Hindlimb muscle (tissue), 1 donor: Measurements from ENCODE around the gene XYLB. TPM values are rescaled to one million over a fixed set of nuclear protein-coding genes. Genes with fewer than 3 reads are reported as not detected.

Experiments
- DNase-seq: peaks from one replicate; pipeline ENCODE4 v3.0.0-alpha.2; 2013
- polyA plus RNA-seq: library from polyadenylated mRNA; unstranded; fragments of 120-200 nt; gene quantifications from one replicate; pipeline ENCODE4 v1.2.1, GENCODE V29; 2013; ENCODE audit not compliant: insufficient read length

The XYLB gene
- polyA plus RNA-seq, 1 donor: 3.9 TPM

DNA sequence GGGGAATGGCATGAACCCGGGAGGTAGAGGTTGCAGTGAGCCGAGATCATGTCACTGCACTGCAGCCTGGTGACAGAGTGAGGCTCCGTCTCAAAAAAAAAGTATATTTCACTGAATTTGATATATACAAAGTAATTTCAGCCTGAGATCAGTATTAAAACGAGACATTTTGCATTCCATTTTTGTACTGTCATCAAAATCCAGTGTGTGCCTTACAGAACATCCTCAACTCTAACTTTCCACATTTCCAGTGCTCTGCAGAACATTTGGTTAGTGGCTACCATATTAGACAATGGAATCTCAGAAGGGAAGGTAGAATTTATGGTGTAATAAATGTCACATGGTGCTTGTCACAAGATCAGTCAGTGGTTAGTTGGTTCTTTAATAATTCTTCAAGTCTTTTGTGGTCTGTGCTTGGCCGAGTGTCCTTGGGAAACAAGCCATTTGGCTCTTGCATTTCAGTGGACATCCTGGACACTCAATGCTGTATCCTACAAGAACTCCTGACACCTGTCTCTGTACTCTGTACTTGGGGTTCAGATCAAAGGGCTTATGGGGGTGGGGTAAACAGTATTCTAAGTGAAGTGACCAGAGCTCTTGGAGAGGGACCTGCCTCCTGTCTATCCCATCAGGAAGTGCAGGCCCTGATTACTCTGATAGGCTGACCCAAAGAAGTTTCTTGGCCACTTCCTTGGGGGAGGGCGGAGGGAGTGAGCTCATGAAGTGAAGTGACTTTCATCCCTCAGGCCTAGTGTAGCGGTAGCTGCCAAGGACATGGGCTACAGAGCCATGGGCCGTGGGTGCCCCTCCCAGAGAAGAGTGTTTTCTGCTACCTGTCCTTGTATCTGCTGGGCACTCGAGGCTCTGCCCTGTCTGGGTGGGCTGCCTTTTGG, 110.8 kb downstream of the XYLB start:
- no peak for DNase-seq

DNA sequence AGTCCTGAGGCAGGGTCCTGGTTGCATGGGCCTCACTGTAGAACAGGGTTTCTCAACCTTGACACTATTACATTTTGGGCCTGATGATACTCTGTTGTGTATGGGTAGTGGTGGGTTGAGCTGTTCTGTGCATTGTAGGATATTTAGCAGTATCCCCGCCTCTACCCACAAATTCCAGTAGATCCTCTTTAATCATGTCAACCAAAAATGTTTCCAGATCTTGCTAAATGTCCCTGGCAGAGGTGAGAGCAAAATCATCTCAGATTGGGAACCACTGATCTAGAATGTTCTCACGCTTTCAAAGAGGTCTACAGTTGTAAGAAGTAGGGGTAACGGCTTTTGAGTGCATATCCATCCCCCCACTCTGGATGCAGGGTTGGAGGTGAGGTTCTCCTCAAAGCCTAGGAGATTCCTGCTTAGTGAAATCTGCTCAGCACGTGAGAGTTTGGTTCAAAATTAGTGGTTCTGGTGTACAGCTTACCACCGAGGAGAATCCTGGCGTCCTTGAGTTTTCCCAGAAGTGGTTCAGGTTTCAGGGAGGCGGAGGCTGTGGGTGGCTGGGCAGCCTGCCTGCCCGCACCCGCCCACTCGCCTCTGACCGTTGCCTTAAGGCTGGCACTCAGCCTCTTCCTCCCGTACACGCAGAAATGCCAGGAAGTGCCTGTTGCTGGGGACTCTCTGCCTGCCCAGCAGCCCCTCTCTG, 112.4 kb downstream of the XYLB start:
- peak; percentile 30 for DNase-seq

DNA sequence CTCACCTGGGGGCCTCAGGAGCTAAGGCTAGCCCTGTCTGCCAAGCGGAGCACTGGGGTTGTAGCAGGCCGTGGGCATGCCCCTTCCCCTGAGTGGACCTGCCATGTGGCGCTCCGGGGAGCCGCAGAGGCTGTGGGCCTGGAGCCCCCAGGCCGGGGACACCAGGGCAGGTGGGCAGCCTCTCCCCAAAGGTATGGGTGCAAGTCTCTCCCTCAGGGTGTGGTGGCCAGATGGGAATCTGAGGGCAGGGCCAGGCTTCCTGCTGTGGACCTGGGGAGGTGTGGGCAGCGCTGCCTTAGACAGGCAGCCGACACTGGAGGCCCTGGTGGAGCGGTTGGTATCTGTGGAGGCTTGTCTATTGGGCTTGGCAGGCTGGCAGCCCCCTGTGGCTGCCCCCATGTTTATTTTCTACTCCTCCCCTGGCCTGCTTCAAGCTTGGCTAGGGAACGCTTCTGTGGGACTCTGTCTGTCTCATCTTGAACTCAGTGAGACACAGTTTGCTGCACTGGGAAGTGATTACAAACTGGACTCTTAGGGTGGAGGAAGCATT, 113.0 kb downstream of the XYLB start:
- DNase-seq: no peak

DNA sequence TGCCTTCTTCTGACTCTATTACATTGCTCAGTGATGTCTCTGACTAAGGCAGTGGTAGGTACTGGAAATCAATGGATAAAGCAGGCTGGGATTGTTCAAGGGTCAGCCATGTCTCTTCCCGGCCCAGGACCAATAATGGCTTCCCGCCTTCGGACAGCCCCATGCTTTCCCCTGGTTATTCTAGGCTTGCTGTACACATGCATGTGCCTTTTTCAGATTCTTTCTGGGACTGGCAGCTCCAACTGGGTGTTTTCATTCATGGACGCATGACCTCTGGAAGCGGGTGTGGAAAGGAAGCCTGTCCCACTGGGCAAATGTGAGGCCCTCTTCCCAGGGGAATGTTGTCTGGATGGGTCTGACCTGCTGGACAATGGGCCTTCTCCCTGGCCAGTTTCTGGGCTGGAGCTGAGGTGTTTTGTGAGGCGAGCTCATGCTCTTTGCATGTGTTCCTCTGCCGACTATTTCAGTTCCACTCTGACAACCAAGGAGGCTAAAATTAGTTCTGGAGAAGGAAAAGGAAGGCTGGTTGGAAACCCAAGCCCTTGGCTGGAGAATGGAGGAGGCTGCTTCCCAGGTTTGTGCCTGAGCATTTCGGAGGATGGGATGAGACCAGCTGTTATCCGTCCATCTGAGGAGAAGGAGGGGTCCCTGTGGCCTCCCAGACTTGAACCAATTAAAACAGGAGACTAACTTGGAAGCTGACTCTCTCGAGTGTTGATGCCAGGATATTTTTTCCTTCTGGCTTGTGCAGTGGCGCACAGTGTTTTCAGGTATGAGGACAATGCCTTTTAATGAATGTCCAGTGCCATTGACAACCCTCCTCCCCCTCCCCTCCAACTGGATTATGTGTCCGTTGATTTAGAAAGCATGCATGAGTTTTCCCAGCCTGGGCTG, 114.0 kb downstream of the XYLB start:
- DNase-seq: peak; percentile 52

Other genes with a start within 250 kb of the XYLB start
- 34.6 TPM for gene ACAA1, start 209.7 kb upstream of the XYLB start, polyA plus RNA-seq
- gene MYD88, start 208.1 kb upstream of the XYLB start, polyA plus RNA-seq: 18.2 TPM
- 33.6 TPM for gene OXSR1, start 181.2 kb upstream of the XYLB start, polyA plus RNA-seq
- gene SLC22A13, start 81.0 kb upstream of the XYLB start, polyA plus RNA-seq: 0.18 TPM
- 0.23 TPM for gene SLC22A14, start 64.5 kb upstream of the XYLB start, polyA plus RNA-seq
- 15.8 TPM for gene ACVR2B, start 107.1 kb downstream of the XYLB start, polyA plus RNA-seq
- gene EXOG, start 149.6 kb downstream of the XYLB start, polyA plus RNA-seq: 17.4 TPM